UCSD-AML1 (cell line): ENCODE data around the gene RPS17.
"Not testable (repeated sequence)": the region's sequence is repeated elsewhere in the genome, so short reads cannot be mapped to it uniquely, and the experiment has no call there.

Source experiments
- DNase-seq: peaks from one replicate; lab custom pipeline; 2025; ENCODE audit not compliant: unreplicated experiment; lab: John Stamatoyannopoulos, UW

The RPS17 gene

DNA sequence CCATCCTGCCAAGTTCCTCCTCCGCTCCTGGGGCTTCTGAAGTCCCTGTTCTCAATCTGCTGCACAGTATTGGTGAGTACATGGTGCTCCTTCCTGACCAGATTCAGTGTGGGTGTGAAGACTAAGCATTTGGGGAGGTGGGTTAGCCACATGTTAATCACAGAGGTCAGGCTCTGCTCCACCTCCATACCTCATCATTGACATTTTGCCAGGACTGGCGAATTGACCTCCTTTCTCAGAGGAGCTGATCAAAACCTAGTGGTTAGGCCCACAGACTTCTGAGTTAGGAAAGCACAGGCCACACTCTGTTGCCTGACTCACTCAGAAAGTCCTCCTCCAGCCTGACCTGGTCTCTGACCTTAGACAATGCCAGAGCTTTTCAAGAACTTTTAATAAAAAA is 8.4 kb upstream of the RPS17 start:
- DNase-seq: no peak

DNA sequence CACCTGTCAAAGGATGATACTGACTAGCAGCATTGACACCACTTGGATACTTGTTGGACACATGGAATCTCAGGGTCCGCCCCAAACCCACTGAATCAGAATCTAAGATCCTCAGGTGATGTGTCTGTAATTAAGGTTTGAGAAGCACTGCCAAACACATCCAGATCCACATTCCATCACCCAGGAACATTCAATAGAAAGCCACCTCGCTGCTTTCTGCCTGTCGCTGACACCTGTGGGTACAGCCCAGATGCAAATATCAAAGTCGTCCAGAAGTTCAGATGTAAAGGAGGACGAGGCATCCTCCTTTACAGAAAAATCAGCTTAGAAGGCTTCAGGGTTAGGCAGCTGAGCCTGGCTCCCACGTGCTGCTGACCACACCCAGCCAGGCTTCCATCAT is 5.2 kb upstream of the RPS17 start:
- DNase-seq: no peak

DNA sequence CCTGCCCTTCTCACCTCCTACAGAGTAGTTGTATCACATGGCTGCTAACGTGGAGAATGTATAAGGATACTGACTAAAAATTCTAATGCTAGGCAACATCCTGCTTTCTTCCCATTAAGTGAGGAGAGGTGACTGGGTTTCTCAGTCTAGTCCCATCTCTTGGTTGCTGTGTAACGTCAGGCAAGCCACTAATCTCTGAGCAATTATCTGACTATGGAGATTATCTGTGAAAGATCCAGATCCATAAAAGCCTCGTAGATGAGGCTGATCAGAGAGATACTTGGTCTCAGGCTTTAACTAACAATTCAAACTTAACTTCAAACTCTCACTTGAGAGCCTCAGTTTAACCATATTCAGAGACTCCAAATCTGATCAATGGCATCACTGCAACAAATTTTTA is 4.7 kb upstream of the RPS17 start:
- DNase-seq: no peak

- no peak for DNase-seq
Measured at GRCh38 chr15:82544431-82544830, 4.2 kb upstream of the RPS17 start.

DNA sequence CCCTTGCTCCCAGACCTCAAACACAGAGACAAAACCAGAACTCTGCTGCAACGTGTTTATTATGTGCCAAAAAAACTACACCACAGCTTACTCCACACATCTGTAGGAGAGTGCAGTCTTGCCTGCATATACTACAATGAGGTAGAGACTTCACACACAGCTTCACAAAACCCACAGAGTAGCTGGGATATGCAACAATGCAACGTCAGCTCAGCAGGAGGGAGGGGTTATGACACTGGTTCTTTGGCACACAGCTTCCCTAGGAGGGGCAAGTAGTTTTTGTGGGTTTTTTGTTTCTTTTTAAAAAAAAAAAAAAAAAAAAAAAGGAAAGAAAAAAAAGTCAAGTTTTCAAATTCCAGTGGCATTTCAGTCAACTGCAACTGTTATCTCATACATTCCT is 2.9 kb upstream of the RPS17 start:
- no peak for DNase-seq

GRCh38 chr15:82540984-82541431 is 751 bp upstream of the RPS17 start:
- DNase-seq: no peak

- DNase-seq: no peak
Measured at GRCh38 chr15:82539691-82540054, 584 bp downstream of the RPS17 start.

DNA sequence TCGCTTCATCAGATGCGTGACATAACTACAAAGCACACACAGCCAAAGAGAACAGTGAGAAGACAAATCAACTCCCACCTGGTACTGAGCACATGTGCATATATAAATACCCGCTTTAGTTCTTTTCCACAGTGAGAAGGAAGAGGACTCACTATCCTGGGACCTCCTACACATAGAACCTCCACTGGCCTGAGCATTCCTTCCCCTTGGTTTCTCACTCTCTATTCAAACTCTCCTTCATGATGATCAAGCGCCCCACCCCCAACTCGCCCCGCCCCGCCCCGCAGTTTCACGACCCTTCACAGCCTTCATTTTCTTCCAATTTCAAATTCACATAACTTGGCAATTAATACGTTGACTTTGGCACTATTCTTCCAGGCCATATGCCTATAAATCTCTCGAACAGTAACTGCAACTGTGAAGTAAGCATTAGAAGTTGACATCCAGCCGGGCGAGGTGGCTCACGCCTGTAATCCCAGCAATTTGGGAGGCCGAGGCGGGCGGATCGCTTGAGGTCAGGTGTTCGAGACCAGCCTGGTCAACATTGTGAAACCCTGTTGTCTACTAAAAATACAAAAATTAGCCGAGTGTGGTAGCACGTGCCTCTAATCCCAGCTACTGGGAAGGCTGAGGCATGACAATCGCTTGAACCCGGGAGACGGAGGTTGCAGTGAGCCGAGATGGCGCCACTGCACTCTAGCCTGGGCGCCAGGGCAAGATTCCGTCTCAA is 1.1 kb downstream of the RPS17 start:
- no peak for DNase-seq

- no peak for DNase-seq
Measured at GRCh38 chr15:82537351-82537908, 2.8 kb downstream of the RPS17 start.

DNA sequence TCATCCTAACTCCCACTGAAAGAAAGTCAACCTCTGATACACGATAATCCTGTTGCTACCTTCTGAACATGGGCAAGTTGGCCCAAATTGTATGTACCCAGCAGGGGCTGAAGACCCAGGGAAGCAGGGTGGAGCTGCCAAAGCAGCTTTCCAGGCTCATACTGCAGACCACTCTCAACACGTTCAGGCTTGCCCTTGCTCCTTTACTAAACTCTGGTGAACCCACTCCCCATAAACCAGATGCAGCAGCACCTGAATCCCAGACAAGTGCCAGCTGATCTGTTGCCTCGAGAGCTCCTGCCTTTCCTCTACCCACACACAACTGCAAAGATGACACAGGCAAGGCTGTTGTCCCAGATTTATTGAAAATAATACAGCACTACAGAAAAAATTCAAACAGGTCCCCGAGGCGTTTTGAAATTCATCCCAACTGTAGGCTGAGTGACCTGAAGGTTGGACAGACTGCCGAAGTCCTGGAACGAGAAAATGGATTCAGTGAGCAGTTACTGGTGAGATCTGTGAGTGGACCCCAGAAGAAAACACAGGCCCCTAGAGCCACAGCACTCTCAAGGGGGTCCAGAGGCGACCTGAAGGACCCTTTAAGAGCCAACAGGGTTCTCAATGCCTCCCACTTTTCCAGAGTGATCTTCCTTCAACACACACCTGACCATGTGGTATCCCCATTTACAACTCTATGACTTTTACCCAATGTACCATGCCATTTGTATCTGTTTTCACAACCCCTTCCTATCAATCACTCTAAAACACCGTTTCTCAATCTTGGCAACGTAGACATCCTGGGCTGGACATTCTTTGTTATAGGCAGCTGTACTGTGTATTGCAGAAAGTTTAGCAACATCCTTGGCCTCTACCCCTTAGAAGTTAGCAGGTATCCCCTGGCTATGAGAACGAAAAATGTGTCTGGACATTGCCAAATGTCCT is 3.6 kb downstream of the RPS17 start:
- no peak for DNase-seq

- no peak for DNase-seq
Measured at GRCh38 chr15:82535566-82536408, 4.5 kb downstream of the RPS17 start.

GRCh38 chr15:82535151-82535550 is 5.1 kb downstream of the RPS17 start:
- not testable (repeated sequence) for DNase-seq

DNA sequence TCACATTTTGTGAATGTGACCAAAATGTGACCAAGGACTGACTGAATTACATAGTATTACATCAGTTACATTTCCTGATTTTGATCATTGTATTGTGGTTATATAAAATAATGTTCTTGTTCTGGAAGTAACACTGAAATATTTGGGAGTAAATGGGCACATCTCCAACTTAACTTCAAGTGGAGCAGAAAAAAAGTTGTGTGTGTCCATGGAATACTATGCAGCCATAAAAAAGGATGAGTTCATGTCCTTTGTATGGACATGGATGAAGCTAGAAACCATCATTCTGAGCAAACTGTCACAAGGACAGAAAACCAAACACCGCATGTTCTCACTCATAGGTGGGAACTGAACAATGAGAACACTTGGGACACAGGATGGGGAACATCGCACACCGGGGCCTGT is 5.8 kb downstream of the RPS17 start:
- DNase-seq: not testable (repeated sequence)

DNA sequence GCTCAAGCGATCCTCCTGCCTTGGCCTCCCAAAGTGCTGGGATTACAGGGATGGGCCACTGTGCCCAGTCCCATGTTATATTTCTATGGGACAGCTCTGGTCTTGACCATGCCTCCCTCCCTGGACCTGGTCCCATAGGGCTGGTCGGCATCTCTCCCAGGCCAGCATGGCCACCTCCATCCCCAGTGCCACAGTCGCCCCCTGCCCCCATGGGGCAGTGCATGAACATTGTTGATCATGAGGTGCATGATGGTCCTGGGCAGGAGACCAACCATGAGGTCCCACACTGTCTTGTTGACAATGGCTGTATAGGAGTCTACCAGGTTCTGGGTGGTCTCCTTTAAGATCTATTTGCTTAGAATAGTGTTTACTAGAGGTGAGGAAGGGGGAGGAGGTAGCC is 6.5 kb downstream of the RPS17 start:
- no peak for DNase-seq

GRCh38 chr15:82532991-82533481 is 7.2 kb downstream of the RPS17 start:
- no peak for DNase-seq

DNA sequence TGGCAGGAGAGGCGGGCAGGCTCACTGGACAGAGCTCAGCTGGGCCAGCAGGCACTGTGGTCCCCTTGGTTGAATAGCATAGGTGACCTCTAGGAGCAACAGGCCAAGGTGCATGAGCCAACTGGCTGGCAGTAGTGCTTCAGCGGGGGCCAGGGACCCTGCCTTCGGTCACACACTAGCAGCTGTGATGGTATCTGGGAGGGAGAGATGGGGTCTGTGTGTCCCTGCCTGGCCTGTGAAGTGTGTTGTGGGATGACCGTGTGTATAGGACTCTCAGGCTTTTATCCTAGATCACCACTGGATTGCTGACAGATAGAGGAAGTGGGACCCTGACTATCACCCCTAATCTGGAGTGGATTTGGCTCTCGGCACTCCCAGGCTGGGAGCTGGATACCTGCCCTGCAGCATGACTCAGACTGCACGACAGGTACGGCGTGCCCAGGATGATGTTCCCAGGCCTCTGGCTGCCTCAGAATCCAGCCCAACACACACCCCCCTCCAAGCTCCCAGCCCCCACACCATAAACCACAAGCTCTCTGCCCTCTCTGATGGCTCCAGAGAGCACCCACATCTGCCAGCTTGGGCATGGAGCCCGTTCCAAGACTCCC is 7.8 kb downstream of the RPS17 start:
- DNase-seq: no peak

GRCh38 chr15:82531496-82532382 is 8.5 kb downstream of the RPS17 start:
- no peak for DNase-seq

DNA sequence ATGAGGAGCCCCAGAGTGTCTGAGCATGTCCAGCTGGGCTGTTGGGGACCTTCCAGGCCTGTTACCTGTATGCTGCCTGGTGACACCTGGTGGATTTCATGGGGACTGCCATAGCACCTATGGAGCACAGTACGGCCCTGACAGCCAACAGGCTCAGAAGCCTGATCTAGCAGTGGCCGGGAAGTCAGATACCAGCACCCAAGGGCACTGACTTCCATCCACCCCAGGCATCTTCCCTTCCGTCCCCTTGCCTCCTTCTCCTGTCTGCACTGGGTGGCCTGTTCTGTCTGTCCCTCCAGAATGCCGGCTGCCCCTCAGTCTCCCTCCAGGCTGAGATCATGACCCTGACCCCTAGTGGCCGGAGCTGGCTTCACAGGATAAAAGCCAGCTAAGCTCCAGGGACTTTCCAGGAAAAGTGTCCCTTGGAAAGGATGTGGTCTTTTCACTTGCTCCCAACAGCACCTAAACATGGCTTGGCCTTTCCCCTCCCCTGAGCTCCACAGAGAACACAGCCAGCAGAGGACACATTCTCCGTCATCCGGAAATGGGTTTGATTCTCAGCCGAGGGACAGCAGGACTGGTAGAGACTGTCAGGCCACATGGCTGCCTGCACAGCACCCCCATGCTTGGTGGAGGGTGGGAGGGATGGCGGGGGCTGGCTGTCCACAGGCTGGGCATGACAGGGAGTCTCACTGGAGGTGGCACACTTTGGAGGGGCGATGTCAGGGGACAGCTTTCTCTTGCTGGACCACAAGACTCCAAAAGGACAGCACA is 9.5 kb downstream of the RPS17 start:
- no peak for DNase-seq

DNA sequence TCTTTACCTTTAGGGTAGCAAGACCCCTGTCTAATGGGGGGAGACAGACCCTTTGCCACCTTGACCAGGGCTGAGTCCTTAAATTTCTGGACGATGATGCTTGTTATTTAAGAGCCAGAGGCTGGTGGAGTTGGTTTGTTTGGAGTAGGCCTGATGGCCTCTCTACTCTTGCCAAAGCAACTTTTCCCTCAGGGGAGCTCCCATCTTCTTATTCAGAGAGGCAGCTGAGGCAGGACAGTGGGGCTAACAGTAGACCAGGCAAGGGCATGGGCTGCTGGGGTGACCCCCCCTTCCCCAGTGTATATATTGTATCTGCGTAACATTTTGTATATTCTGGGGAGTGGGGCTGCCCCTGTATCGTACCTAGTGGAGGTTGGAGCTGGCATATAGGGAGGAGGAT is 10.3 kb downstream of the RPS17 start:
- DNase-seq: no peak
